HepG2 (cell line): Measurements from ENCODE around the gene TMEFF2. TPM values are rescaled to one million over a fixed set of nuclear protein-coding genes. Genes with fewer than 3 reads are reported as not detected.

ENCODE experiments used
- ATAC-seq: fragments of 200-7000 bp; cut with Tn5 transposase; 3 replicates; pipeline ENCODE4 v1.9.1; 2020; ENCODE audit warnings: mild to moderate bottlenecking, moderate library complexity
- BruUV-seq: library from RNA; stranded (reverse); fragments of 400-500 nt; replicated peaks from 2 replicates; lab custom pipeline; 2021; lab: Mats Ljungman, UMichigan
- CTCF ChIA-PET: fragments of 300-600 bp; formaldehyde crosslinking; extraction: SDS; loops from one replicate; lab custom pipeline; 2021; ENCODE audit warnings: low total read pairs, inconsistent platforms, low intra/inter-chr PET ratio; lab: Yijun Ruan, JAX
- POLR2A ChIA-PET: fragments of 350-600 bp; sonication (Branson Sonifier 250); formaldehyde crosslinking; loops from one replicate; lab custom pipeline; 2020; ENCODE audit warnings: antibody characterized with exemption, inconsistent platforms; lab: Yijun Ruan, JAX
- DNase-seq: peaks from one replicate; pipeline ENCODE4 v3.0.0-alpha.2; 2015; ENCODE audit warnings: low spot score
- FAIRE-seq: peaks from 3 replicates; lab custom pipeline; 2011; peaks lifted over from hg19 to GRCh38; lab: Jason Lieb, UNC
- H2AFZ ChIP-seq: one replicate; pipeline ENCODE4 v1.6.1; 2011; ENCODE audit warnings: low read length, inconsistent platforms
- H3K27ac ChIP-seq: fragments of 300-600 bp; 3 replicates; pipeline ENCODE4 v1.8.0; 2011; ENCODE audit warnings: mixed run types, mild to moderate bottlenecking, mixed read lengths, low read length, inconsistent platforms; ENCODE audit not compliant: insufficient read depth; ENCODE audit errors: extremely low read length
- H3K27me3 ChIP-seq, 2 experiments: fragments of 200-600 bp in 1 of 2; 2 replicates in 1 of 2; 3 replicates in 1 of 2; pipeline versions ENCODE4 v1.6.0 to v1.8.0; 2011; ENCODE audit warnings: low read length in 2 of 2, mild to moderate bottlenecking in 2 of 2, moderate library complexity in 2 of 2, inconsistent platforms in 1 of 2; ENCODE audit not compliant: insufficient read depth in 2 of 2, control insufficient read depth in 1 of 2
- H3K36me3 ChIP-seq, 2 experiments: fragments of 200-600 bp in 1 of 2; replicated peaks in 1 of 2; 2 replicates in 1 of 2; 3 replicates in 1 of 2; pipeline versions ENCODE4 v1.5.1 to v1.8.0; 2011; ENCODE audit warnings: low read length in 2 of 2, inconsistent platforms in 1 of 2; ENCODE audit not compliant: insufficient read depth in 2 of 2, control insufficient read depth in 1 of 2
- H3K4me1 ChIP-seq: 2 replicates; pipeline ENCODE4 v1.5.1; 2012; ENCODE audit warnings: low read length, inconsistent platforms; ENCODE audit not compliant: insufficient read depth
- H3K4me2 ChIP-seq: 2 replicates; pipeline ENCODE4 v1.6.0; 2011; ENCODE audit warnings: low read depth, low read length, inconsistent platforms
- H3K4me3 ChIP-seq, 3 experiments: fragments of 200-600 bp in 1 of 3; sonication (generic), shearing (Covaris generic) in 1 of 3; replicated peaks in 1 of 3; 2 replicates each; pipeline ENCODE4 v1.5.1; 2011 to 2016; ENCODE audit warnings: low read length in 3 of 3, inconsistent platforms in 2 of 3, low read depth in 2 of 3, mild to moderate bottlenecking in 2 of 3, control low read depth in 1 of 3, mixed read lengths in 1 of 3; ENCODE audit not compliant: insufficient read depth in 1 of 3
- H3K79me2 ChIP-seq: one replicate; pipeline ENCODE4 v1.6.1; 2011; ENCODE audit warnings: low read length, inconsistent platforms; ENCODE audit not compliant: insufficient read depth
- H3K9ac ChIP-seq: 2 replicates; pipeline ENCODE4 v1.6.0; 2011; ENCODE audit warnings: mild to moderate bottlenecking, low read depth, low read length, inconsistent platforms; ENCODE audit not compliant: insufficient read depth
- H3K9me3 ChIP-seq: 2 replicates; pipeline ENCODE4 v1.5.1; 2012; ENCODE audit warnings: mild to moderate bottlenecking, low read length
- H4K20me1 ChIP-seq: 2 replicates; pipeline ENCODE4 v1.6.0; 2011; ENCODE audit warnings: inconsistent platforms, mild to moderate bottlenecking, low read length, moderate library complexity; ENCODE audit not compliant: insufficient read depth
- CREM ChIP-seq, 2 experiments: sonication (generic) in 1 of 2; formaldehyde crosslinking in 1 of 2; IDR thresholded peaks; 2 replicates each; pipeline versions ENCODE4 v1.4.0 to v1.6.1; 2016 to 2020; ENCODE audit warnings: antibody characterized with exemption in 1 of 2, mild to moderate bottlenecking in 1 of 2, missing genetic modification reagents in 1 of 2
- MAFK ChIP-seq, 2 experiments: IDR thresholded peaks in 1 of 2; conservative IDR thresholded peaks in 1 of 2; 2 replicates each; pipeline ENCODE4 v1.6.1; 2011; ENCODE audit warnings: improper control_type of control experiment in 2 of 2, low read length in 2 of 2
- NR2F6 ChIP-seq, 2 experiments: IDR thresholded peaks; 2 replicates each; pipeline ENCODE4 v1.6.1; 2016; ENCODE audit warnings: antibody characterized with exemption in 1 of 2, mild to moderate bottlenecking in 1 of 2
- POLR2AphosphoS2 ChIP-seq: IDR thresholded peaks from 2 replicates; pipeline ENCODE4 v1.6.1; 2011; ENCODE audit warnings: low read depth, low read length, improper control_type of control experiment
- RAD21 ChIP-seq: fragments of 450-650 bp; formaldehyde crosslinking; IDR thresholded peaks from 2 replicates; pipeline ENCODE4 v1.5.0; 2020; ENCODE audit warnings: mild to moderate bottlenecking
- SP140L ChIP-seq: sonication (generic); formaldehyde crosslinking; IDR thresholded peaks from 2 replicates; pipeline ENCODE4 v1.4.0; 2020; ENCODE audit warnings: missing genetic modification reagents, borderline replicate concordance
- ZNF263 ChIP-seq: sonication (generic); formaldehyde crosslinking; IDR thresholded peaks from 2 replicates; pipeline ENCODE4 v1.4.0; 2020; ENCODE audit warnings: missing genetic modification reagents
- ZNF274 ChIP-seq: sonication (generic); formaldehyde crosslinking; IDR thresholded peaks from 2 replicates; pipeline ENCODE4 v1.5.1; 2020; ENCODE audit warnings: mild to moderate bottlenecking, missing genetic modification reagents
- ZNF468 ChIP-seq: sonication (generic); formaldehyde crosslinking; IDR thresholded peaks from 2 replicates; pipeline ENCODE4 v1.8.0; 2022; ENCODE audit warnings: mild to moderate bottlenecking, moderate library complexity, missing genetic modification reagents
- ZNF891 ChIP-seq: sonication (generic); formaldehyde crosslinking; IDR thresholded peaks from 2 replicates; pipeline ENCODE4 v1.5.0; 2020; ENCODE audit warnings: mild to moderate bottlenecking, missing genetic modification reagents
- WGBS: methylation state at CpG from one replicate; pipeline ENCODE4 v1.1.6; 2017; ENCODE audit warnings: low lambda C conversion rate; 5-methylcytosine and 5-hydroxymethylcytosine counted together
- in situ Hi-C: cut with HindIII; loops from 2 replicates; pipeline ENCODE4 v1.10.0; 2017; ENCODE audit warnings: low pct_unique_long_range_greater_than_20kb; ENCODE audit not compliant: extremely low pct_ligation_motif_present
- intact Hi-C: fragments of 100-400 bp; cut with micrococcal nuclease; formaldehyde crosslinking; loops from one replicate; pipeline ENCODE4 v1.10.0; 2022; ENCODE audit not compliant: unreplicated experiment
- polyA plus RNA-seq, 8 experiments: library from polyadenylated mRNA; depleted of rRNA in 3 of 8; stranded (reverse) in 7 of 8; unstranded in 1 of 8; fragments of >200 nt; fragmentation: Illumina TruSeq in 4 of 8; extraction: Trizol in 4 of 8; gene quantifications; 2 replicates each; pipeline versions ENCODE4 v1.2.1 to v1.2.3, GENCODE V29; 2011 to 2016; ENCODE audit warnings: low read depth in 4 of 8, missing spikeins in 1 of 8, mixed read lengths in 1 of 8; ENCODE audit not compliant: insufficient read depth in 1 of 8
- total RNA-seq, 5 experiments: library from RNA; depleted of rRNA; stranded (reverse); fragments of >200 nt; fragmentation: Illumina TruSeq; extraction: Trizol; gene quantifications; 2 replicates each; pipeline ENCODE4 v1.2.3, GENCODE V29; 2016; ENCODE audit warnings: low read depth in 1 of 5
- TF ChIP-seq, protein P1 (sequence below): sonication (generic); formaldehyde crosslinking; conservative IDR thresholded peaks from 2 replicates; pipeline ENCODE4 v1.4.0; 2020; ENCODE audit warnings: missing genetic modification reagents
- TF ChIP-seq, protein P2 (sequence below): sonication (generic); IDR thresholded peaks from 2 replicates; pipeline ENCODE4 v1.6.1; 2016; ENCODE audit warnings: low read depth, borderline replicate concordance
- TF ChIP-seq, protein P3 (sequence below): IDR thresholded peaks from 2 replicates; pipeline ENCODE4 v1.6.1; 2016; ENCODE audit warnings: missing compliant biosample characterization, missing genetic modification reagents, borderline replicate concordance
- TF ChIP-seq, protein P4 (sequence below): sonication (generic); formaldehyde crosslinking; IDR thresholded peaks from 2 replicates; pipeline ENCODE4 v1.8.1; 2023; ENCODE audit warnings: mild to moderate bottlenecking, missing genetic modification reagents

The TMEFF2 gene
- total and polyA plus RNA-seq, 2 of the 13 experiments (the other 11 are each of a cell fraction or from before 2014, with no cell fraction given): not detected

DNA sequence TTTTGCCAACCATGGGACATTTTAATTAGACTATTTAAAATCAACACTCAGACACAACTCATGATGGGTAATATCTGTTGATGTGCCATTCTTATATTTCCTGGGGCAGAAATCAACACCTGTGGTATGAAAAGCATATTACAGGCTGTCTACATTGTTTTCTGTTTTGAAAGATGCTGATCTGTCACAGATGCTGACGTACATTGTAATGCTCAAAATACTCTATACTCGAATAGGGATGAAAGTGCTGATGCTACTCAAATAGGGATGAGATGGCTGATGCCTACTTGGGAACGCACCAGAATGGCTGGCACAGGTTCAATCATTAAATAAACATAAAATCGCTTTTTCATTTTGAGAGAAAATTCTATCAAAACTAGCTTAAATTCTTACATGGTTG is 41.2 kb downstream of the TMEFF2 start:
- H3K4me3 ChIP-seq: no peak overlapping the region
- H3K4me1 ChIP-seq: no peaks in the 10 kb centered on the region
- BruUV-seq: no TSS peak
- no peak overlapping the region for H3K9ac ChIP-seq
- H3K9me3 ChIP-seq: no peaks in the 10 kb centered on the region
- DNase-seq (no peak), ATAC-seq (no peak)
- no peaks in the 10 kb centered on the region for H4K20me1 ChIP-seq
- H3K27ac ChIP-seq: no peak overlapping the region
- WGBS: 6% methylated on average over 4 of the region's 4 CpGs
- in situ Hi-C loops: no loop called here
- no peaks in the 10 kb centered on the region for H3K27me3 ChIP-seq
- no peaks in the 10 kb centered on the region for H3K79me2 ChIP-seq
- H2AFZ ChIP-seq: no peak overlapping the region
- no peak overlapping the region for H3K4me2 ChIP-seq
- CTCF ChIA-PET: no interaction called here
- TF ChIP-seq MAFK (conservative IDR thresholded peaks at IDR 0.05 in 1 of 2, IDR thresholded peaks at IDR 0.05 in 1 of 2; ENCODE audit: low read length in 2 of 2) (peak in 1 of 2 experiments; percentile 17; a peak in 2 of 4 replicates), SP140L (CRISPR knock-in tag) (no peak)
- TF ChIP-seq, all 625 proteins: peak for 1
- POLR2A ChIA-PET: no interaction called here
- H3K36me3 ChIP-seq: no peaks in the 10 kb centered on the region
- FAIRE-seq: no peak
- intact Hi-C loops: no loop called here

DNA sequence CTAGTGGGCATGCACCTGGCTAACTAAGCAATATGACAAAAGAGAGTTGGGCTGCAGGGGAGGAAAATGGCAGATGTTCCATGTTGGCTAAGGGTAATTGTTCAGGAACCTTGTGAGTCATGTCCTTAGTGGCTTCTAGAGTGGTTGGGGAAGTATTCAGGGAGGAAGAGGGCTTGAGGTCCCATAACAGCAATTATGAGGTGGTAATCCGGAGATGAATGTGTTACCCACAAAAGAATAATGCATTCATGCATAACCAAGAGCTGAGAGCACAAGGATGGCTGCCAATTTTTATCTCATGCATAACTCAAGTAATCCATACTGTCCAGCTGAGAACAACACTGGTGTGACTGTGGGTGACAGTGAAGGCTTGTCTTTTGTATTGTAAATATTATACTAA is 42.9 kb downstream of the TMEFF2 start:
- Histone ChIP-seq H3K4me2 (no peak overlapping the region), H3K4me3 (no peak overlapping the region), H3K27me3 (no peaks in the 10 kb centered on the region), H2AFZ (no peak overlapping the region), H4K20me1 (no peaks in the 10 kb centered on the region), H3K27ac (no peak overlapping the region), H3K79me2 (no peaks in the 10 kb centered on the region), H3K9me3 (no peaks in the 10 kb centered on the region), H3K9ac (no peak overlapping the region), H3K4me1 (no peaks in the 10 kb centered on the region), H3K36me3 (no peaks in the 10 kb centered on the region)
- no peak for ATAC-seq
- POLR2A ChIA-PET: no interaction called here
- in situ Hi-C loops: no loop called here
- no peak for DNase-seq
- CTCF ChIA-PET: no interaction called here
- no TSS peak for BruUV-seq
- 0% methylated on average over 1 of the region's 1 CpG for WGBS
- intact Hi-C loops: no loop called here
- no peak for FAIRE-seq
- TF ChIP-seq, protein P1, sequence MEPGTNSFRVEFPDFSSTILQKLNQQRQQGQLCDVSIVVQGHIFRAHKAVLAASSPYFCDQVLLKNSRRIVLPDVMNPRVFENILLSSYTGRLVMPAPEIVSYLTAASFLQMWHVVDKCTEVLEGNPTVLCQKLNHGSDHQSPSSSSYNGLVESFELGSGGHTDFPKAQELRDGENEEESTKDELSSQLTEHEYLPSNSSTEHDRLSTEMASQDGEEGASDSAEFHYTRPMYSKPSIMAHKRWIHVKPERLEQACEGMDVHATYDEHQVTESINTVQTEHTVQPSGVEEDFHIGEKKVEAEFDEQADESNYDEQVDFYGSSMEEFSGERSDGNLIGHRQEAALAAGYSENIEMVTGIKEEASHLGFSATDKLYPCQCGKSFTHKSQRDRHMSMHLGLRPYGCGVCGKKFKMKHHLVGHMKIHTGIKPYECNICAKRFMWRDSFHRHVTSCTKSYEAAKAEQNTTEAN (CRISPR knock-in tag): no peak
- TF ChIP-seq ZNF891 (CRISPR knock-in tag) (no peak), CREM (IDR thresholded peaks at IDR 0.05) (no peak), CREM (CRISPR knock-in tag; IDR thresholded peaks at IDR 0.05) (no peak), NR2F6 (IDR thresholded peaks at IDR 0.05) (no peak), NR2F6 (CRISPR knock-in tag; IDR thresholded peaks at IDR 0.05) (no peak), ZNF274 (CRISPR knock-in tag) (no peak), ZNF263 (CRISPR knock-in tag) (no peak), ZNF468 (CRISPR knock-in tag) (no peak), POLR2AphosphoS2 (no peak), RAD21 (CRISPR knock-in tag) (no peak)
- TF ChIP-seq, protein P2, sequence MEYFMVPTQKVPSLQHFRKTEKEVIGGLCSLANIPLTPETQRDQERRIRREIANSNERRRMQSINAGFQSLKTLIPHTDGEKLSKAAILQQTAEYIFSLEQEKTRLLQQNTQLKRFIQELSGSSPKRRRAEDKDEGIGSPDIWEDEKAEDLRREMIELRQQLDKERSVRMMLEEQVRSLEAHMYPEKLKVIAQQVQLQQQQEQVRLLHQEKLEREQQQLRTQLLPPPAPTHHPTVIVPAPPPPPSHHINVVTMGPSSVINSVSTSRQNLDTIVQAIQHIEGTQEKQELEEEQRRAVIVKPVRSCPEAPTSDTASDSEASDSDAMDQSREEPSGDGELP: no peak
- TF ChIP-seq, protein P3, sequence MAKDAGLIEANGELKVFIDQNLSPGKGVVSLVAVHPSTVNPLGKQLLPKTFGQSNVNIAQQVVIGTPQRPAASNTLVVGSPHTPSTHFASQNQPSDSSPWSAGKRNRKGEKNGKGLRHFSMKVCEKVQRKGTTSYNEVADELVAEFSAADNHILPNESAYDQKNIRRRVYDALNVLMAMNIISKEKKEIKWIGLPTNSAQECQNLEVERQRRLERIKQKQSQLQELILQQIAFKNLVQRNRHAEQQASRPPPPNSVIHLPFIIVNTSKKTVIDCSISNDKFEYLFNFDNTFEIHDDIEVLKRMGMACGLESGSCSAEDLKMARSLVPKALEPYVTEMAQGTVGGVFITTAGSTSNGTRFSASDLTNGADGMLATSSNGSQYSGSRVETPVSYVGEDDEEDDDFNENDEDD (CRISPR knock-in tag): no peak
- TF ChIP-seq, protein P4, sequence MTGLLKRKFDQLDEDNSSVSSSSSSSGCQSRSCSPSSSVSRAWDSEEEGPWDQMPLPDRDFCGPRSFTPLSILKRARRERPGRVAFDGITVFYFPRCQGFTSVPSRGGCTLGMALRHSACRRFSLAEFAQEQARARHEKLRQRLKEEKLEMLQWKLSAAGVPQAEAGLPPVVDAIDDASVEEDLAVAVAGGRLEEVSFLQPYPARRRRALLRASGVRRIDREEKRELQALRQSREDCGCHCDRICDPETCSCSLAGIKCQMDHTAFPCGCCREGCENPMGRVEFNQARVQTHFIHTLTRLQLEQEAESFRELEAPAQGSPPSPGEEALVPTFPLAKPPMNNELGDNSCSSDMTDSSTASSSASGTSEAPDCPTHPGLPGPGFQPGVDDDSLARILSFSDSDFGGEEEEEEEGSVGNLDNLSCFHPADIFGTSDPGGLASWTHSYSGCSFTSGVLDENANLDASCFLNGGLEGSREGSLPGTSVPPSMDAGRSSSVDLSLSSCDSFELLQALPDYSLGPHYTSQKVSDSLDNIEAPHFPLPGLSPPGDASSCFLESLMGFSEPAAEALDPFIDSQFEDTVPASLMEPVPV: no peak
